Measurements from ENCODE around the gene TEX48.

- no peak for TF ChIP-seq EZH2 (IDR thresholded peaks at IDR 0.05; ENCODE audit: borderline replicate concordance, low read length)
- TF ChIP-seq CTCF (conservative IDR thresholded peaks at IDR 0.05 in 1 of 2, IDR thresholded peaks at IDR 0.05 in 1 of 2; ENCODE audit: extremely low read depth in 1 of 2, insufficient read depth in 1 of 2, low read depth in 1 of 2, low read length in 2 of 2) = no peak
Measured at GRCh38 chr9:114685951-114686350, 4.0 kb upstream of the TEX48 start.
